ENCODE data around the gene EVI5L.

Gene EVI5L

DNA sequence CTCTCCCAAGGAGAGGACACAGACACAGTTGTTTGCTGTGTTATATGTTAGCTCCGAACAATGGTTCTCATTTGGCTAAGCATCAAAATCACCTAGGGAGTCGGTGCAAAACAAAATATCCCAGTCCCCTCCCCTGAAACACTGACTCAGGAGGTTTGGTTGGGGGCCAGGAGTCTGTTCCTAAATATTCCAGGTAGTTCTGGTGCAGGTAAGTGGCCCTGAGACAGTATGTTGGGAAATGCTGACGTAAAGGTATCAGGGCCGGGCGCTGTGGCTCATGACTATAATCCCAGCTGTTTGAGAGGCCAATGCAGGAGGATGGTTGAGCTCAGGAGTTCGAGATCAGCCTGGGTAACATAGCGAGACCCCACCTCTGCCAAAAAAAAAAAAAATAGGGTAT, 71.3 kb downstream of the EVI5L start:
- DNase-seq: no peak

GRCh38 chr19:7902796-7903243, 72.8 kb downstream of the EVI5L start:
- DNase-seq: no peak

DNA sequence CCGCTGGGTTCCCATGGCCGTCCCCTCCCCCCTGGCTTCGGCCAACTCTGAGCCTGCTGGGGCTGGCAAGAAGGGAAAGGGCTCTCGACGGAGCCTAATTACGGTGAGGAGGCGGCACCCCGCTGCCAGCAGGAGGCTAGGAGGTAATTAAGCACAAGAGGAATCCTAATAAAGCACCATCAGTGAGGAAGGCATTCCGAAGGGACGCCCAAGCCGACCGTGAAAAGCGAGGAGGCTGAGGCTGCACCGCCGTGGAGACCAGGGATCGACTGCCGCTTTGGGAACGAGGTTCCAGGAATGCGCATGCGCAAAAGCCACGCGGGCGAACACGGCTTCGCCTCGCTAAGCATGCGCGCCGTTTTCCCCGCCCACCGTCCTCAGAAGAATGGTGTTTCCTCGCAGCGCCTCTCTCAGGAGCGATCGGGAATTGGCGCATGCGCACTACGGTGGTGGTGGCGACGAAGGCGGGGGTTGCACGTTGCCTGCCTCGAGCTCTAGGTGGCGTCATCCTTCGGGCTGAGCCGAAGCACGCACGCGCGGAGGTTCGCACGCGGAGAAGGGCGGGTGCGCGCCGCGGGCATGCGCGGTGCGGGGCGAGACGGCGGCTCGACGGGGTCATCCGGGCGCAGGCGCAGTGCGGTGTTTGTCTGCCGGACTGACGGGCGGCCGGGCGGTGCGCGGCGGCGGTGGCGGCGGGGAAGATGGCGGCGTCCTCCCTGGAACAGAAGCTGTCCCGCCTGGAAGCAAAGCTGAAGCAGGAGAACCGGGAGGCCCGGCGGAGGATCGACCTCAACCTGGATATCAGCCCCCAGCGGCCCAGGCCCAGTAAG, 73.4 kb downstream of the EVI5L start, which contains the start of gene MAP2K7:
Gene MAP2K7 (plus strand): TSS at position 634 of the 830 bp plus-strand sequence. CDS start 68 bp downstream, at position 702.
- peak; percentile 98 for DNase-seq

DNA sequence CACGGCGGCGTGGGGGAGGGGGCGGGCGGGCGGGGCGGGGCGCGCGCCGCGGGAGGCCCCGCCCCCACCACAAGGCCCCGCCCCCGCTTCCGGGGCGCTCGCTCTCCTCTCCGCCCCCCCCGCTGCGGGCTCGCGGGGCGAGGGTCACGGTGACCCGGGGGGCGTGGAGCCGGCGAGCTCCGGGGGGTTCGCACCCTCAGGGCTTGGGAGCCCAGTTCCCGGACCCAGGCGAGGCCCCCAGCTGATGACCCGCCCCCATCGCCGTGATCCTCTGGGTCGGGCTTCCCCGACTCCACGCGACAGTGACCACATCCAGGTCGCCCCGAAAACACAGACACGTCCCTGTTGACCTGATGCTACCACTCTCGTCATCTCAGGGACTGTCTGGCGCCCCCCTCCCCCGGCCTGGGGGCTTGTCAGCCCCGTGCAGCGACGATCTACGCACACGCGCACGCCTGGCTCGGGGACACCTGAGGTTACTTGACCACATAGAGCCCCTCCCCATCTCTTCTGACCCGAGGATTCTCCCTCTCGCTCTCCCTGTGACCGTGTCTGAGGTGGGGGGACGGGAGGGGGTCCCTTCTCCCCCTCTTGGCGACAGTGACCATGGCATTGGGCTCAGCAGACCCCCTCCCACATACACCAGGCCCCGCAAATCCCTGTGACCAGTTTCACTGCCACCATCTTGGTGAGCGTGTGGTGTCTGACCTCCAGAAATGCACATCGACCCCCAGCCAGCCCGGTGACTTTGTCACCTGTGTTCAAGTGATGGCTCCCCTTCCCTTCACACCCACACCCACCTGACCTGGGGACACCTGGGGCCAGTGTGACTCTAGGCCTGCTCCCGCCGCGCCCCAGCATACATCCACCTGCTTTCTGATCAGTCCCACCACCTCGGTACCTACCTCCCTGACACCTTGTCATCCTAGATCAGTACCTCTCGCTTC, 74.3 kb downstream of the EVI5L start:
- DNase-seq: no peak

- DNase-seq: no peak
Measured at GRCh38 chr19:7905268-7905667, 75.2 kb downstream of the EVI5L start.

DNA sequence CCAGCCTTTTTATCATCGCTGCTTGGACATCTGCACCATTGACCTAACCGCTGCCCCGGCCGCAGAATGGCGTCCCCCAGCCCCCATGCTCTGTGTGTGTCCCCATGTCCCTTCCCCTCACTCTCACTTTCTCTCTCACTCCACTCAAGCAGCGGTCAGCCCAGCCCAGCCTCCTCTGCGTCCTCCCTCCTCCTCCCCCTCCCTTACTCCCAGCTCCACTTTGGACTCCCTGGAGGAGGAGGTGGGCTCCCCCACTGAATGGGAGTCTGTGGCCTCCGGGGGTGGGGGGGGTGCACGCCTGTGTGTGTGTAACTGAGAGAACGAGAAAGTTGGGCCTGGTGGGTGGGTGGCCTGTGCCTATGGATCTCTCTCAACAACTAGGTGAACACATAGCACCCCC, 75.8 kb downstream of the EVI5L start:
- DNase-seq: no peak

- DNase-seq: no peak
Measured at GRCh38 chr19:7907122-7907521, 77.1 kb downstream of the EVI5L start.

- no peak for DNase-seq
Measured at GRCh38 chr19:7907544-7907943, 77.5 kb downstream of the EVI5L start.

- DNase-seq: no peak
Measured at GRCh38 chr19:7908078-7908699, 78.2 kb downstream of the EVI5L start.

GRCh38 chr19:7908742-7909461, 78.9 kb downstream of the EVI5L start:
- DNase-seq: no peak

- no peak for DNase-seq
Measured at GRCh38 chr19:7909471-7910067, 79.6 kb downstream of the EVI5L start.

DNA sequence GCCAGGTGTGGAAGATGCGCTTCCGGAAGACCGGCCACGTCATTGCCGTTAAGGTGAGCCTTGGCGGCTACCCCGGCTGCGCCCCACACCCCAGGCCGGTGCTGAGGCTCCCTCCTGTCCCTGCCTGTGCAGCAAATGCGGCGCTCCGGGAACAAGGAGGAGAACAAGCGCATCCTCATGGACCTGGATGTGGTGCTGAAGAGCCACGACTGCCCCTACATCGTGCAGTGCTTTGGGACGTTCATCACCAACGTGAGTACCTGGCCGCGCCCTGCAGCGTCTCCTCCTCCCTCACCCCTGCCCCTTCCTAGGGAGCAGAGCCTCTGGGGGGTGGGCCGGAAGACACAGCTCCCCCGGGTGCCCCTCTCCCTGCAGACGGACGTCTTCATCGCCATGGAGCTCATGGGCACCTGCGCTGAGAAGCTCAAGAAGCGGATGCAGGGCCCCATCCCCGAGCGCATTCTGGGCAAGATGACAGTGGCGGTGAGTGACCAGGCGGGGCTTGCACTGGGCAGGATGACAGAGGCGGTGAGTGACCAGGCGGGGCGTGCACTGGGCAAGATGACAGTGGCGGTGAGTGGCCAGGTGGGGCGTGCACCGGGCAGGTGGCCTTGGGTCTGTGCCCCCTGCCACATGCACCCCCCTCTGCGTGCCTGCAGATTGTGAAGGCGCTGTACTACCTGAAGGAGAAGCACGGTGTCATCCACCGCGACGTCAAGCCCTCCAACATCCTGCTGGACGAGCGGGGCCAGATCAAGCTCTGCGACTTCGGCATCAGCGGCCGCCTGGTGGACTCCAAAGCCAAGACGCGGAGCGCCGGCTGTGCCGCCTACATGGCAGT, 80.5 kb downstream of the EVI5L start:
- DNase-seq: no peak

DNA sequence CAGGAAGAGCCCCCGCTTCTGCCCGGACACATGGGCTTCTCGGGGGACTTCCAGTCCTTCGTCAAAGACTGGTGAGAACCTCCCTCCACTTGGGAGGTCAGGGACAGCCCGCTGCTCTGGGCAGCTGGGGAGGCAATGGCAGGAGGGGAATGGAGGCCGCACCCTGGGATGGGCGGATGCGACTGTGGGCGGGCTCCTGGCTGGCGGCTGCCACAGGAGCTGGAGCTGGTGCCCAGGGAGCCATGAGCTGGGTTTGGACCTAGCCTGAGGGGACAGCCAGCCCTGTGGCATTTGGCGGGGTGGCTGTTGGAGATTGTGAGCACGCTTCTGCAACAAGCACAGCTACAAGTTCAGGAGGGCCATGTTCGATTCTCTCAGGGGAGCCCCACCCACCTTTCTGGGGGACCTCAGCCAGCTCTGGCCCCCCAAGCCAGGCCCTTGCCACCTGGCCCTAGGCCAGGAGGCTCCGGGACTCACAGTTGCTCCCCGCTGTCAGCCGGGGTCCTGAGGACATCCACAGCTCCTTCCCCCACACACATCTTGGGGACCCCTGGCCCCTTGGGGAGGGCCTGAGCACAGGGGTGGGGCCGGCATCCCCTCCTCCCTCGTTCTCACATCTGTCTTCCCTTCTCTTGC, 81.6 kb downstream of the EVI5L start:
- no peak for DNase-seq

DNA sequence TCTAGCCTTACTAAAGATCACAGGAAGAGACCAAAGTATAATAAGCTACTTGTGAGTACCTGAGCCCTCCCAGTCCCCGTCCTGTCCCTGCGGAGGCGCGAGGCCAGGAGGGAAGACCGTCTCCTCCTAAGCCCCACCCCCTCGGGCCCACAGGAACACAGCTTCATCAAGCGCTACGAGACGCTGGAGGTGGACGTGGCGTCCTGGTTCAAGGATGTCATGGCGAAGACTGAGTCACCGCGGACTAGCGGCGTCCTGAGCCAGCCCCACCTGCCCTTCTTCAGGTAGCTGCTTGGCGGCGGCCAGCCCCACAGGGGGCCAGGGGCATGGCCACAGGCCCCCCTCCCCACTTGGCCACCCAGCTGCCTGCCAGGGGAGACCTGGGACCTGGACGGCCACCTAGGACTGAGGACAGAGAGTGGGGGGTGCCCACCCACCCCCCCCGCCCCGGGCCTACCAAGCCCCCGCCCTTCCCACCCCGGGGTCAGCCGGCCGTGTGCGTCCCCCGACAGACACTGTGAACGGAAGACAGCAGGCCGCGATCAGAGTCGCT, 82.2 kb downstream of the EVI5L start:
- DNase-seq: no peak

GRCh38 chr19:7912697-7913564, 82.9 kb downstream of the EVI5L start:
- DNase-seq: no peak

GRCh38 chr19:7913652-7914051, 83.6 kb downstream of the EVI5L start:
- no peak for DNase-seq

GRCh38 chr19:7914099-7914498, 84.1 kb downstream of the EVI5L start:
- no peak for DNase-seq
